SIG-M5 treated with dmso at 0.1 percent for 504 hours (cell line): ENCODE measurements around the gene PLEKHG4.

Experiments used
- DNase-seq: peaks from one replicate; lab custom pipeline; 2025; ENCODE audit not compliant: unreplicated experiment; lab: John Stamatoyannopoulos, UW

PLEKHG4 gene

GRCh38 chr16:67259705-67260104 lies 19.6 kb upstream of the PLEKHG4 start:
- no peak for DNase-seq

- peak; percentile 51 for DNase-seq
Observed at GRCh38 chr16:67260426-67261063, 18.8 kb upstream of the PLEKHG4 start.

GRCh38 chr16:67263201-67263600 lies 16.1 kb upstream of the PLEKHG4 start:
- no peak for DNase-seq

GRCh38 chr16:67264277-67264676 lies 15.1 kb upstream of the PLEKHG4 start:
- no peak for DNase-seq

- DNase-seq: no peak
Observed at GRCh38 chr16:67264866-67265265, 14.5 kb upstream of the PLEKHG4 start.

- DNase-seq: no peak
Observed at GRCh38 chr16:67265834-67266233, 13.5 kb upstream of the PLEKHG4 start.

GRCh38 chr16:67268136-67268579 lies 11.2 kb upstream of the PLEKHG4 start:
- no peak for DNase-seq

- DNase-seq: no peak
Observed at GRCh38 chr16:67269766-67270165, 9.6 kb upstream of the PLEKHG4 start.

GRCh38 chr16:67270931-67271338 lies 8.4 kb upstream of the PLEKHG4 start:
- DNase-seq: no peak

- no peak for DNase-seq
Observed at GRCh38 chr16:67271446-67271845, 7.9 kb upstream of the PLEKHG4 start.

- no peak for DNase-seq
Observed at GRCh38 chr16:67275321-67275720, 4.0 kb upstream of the PLEKHG4 start.

- no peak for DNase-seq
Observed at GRCh38 chr16:67277294-67277998, 1.9 kb upstream of the PLEKHG4 start.

GRCh38 chr16:67277999-67278772 lies 1.1 kb upstream of the PLEKHG4 start:
- DNase-seq: no peak

- DNase-seq: no peak
Observed at GRCh38 chr16:67278773-67279295, 498 bp upstream of the PLEKHG4 start.

GRCh38 chr16:67280090-67281015 lies 1.0 kb downstream of the PLEKHG4 start:
- no peak for DNase-seq

- DNase-seq: no peak
Observed at GRCh38 chr16:67281536-67282446, 2.5 kb downstream of the PLEKHG4 start.

- no peak for DNase-seq
Observed at GRCh38 chr16:67282447-67282805, 3.1 kb downstream of the PLEKHG4 start.

- no peak for DNase-seq
Observed at GRCh38 chr16:67283039-67283825, 3.9 kb downstream of the PLEKHG4 start.
